ENCODE results near the gene SETDB1.
"Not testable (repeated sequence)": the region's sequence is repeated elsewhere in the genome, so short reads cannot be mapped to it uniquely, and the experiment has no call there.

The SETDB1 gene

GRCh38 chr1:150926097-150926741 lies at the start of gene SETDB1:
Gene SETDB1 (plus strand): TSS chr1:150926363. CDS start chr1:150927715, 1,352 bp downstream.
- peak; percentile 72 for DNase-seq (ENCODE audit: low read depth)

- DNase-seq (ENCODE audit: low read depth): not testable (repeated sequence)
Observed at GRCh38 chr1:150878931-150879330, 47.2 kb upstream of the SETDB1 start.

DNA sequence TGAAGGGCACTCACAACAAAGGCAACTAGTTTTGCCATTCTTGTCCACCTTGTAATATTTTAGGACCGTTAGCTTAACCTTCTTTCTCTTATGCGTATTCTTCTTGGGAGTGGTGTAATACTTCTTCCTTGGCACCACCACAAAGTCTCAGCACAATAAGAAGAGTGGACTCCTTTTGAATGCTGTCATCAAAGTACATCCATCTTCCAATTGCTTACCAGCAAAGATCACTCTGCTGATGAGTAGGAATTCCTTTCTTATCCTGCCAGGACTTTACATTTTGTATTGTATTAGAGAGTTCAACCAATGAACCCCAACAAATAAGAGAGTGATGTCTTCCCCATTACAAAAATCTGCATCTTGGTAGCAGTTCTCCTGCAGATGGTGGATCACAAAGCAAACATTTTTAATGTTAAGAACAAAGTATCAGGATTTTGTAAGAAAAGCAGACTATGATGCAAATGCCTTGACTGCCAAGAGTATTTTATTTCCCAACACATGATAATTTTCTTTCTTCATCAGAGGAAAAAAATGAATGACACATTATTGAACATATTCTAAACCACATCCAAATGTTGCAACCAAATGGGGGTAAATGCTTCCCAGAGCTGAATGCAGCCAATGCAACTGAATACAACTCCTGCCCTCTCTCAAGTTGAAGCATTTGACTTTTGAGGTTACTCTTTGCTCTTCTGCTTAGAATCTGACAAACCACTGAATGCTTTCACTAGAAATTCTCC lies 44.7 kb upstream of the SETDB1 start:
- DNase-seq (ENCODE audit: low read depth): peak; percentile 72

DNA sequence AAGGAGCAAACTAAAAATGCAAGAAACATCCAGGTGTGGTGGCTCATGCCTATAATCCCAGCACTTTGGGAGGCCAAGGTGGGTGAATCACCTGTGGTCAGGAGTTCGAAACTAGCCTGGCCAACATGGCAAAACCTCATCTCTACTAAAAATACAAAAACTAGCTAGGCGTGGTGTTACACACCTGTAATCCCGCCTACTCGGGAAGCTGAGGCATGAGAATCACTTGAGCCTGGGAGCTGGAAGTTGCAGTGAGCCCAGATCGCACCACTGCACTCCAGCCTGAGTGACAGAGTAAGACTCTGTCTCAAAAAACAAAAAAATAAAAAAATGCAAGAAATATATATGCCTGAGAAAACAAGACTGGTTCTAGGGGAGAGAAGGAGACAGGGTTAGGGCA lies 43.0 kb upstream of the SETDB1 start:
- DNase-seq (ENCODE audit: low read depth): not testable (repeated sequence)

DNA sequence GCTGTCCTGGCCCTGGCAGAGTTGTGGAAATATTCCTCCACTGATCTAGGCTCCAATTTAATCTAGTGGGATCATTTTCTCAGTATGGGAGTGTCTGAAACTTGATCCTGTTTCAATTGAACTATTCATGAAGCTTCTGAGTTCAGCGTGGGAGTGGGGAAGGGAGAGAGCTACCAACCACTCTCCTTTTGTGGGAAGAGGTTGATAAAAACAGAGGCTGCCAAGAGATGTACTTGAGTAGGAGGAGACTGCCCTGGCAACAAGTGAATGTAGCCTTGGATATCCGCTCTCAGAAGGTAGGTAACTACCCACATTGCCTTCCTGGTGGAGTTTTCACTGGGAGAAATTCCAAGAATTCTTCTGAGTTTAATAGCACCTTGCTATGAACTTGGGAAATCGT lies 39.1 kb upstream of the SETDB1 start, which contains the start of gene CTXND2:
CTXND2 (plus strand) TSS at position 119 of the 400 bp plus-strand sequence. CDS start 25,179 bp downstream, outside the sequence.
- DNase-seq (ENCODE audit: low read depth): no peak

DNA sequence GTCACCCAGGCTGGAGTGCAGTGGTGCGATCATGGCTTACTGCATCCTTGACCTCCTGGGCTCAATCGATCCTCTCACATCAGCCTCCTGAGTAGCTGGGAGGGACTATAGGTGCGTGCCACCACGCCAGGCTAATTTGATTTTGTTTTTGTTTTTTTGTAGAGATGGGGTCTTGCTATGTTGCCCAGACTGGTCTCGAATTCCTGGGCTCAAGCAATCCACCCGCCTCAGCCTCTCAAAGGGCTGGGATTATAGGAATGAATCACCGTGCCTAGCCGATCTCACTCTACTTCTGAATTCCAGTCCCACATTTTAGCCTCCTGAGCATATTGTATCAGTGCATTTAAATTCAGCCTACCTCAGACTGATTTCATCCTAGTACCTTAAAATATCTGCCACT lies 37.4 kb upstream of the SETDB1 start:
- DNase-seq (ENCODE audit: low read depth): no peak

GRCh38 chr1:150890033-150890416 lies 36.1 kb upstream of the SETDB1 start:
- DNase-seq (ENCODE audit: low read depth): no peak

GRCh38 chr1:150893336-150893913 lies 32.7 kb upstream of the SETDB1 start:
- DNase-seq (ENCODE audit: low read depth): no peak

DNA sequence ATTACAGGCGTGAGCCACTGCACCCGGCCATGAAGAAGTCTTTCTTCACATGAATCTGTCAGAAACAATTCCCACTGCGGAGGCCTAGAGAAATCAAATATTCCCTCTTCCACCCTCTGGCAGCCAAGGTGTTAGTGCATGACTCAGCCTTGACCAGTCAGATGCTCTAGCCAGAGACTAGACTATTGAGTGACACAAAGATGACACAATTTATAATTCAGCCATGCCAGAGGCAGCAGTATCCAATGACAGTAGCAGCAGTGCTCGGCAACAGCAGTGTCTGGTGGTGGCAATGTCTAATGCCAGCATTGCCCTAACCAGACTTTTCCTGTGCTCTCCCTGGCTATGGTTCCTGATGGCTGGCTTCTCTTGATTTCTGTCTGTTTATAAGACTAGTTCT lies 30.5 kb upstream of the SETDB1 start:
- DNase-seq (ENCODE audit: low read depth): no peak

- DNase-seq (ENCODE audit: low read depth): not testable (repeated sequence)
Observed at GRCh38 chr1:150899795-150900194, 26.4 kb upstream of the SETDB1 start.

GRCh38 chr1:150902346-150902745 lies 23.8 kb upstream of the SETDB1 start:
- DNase-seq (ENCODE audit: low read depth): no peak

- no peak for DNase-seq (ENCODE audit: low read depth)
Observed at GRCh38 chr1:150902751-150903150, 23.4 kb upstream of the SETDB1 start.

GRCh38 chr1:150905301-150905700 lies 20.9 kb upstream of the SETDB1 start:
- DNase-seq (ENCODE audit: low read depth): no peak

GRCh38 chr1:150906329-150906728 lies 19.8 kb upstream of the SETDB1 start:
- DNase-seq (ENCODE audit: low read depth): no peak

- no peak for DNase-seq (ENCODE audit: low read depth)
Observed at GRCh38 chr1:150906813-150907212, 19.4 kb upstream of the SETDB1 start.

GRCh38 chr1:150909585-150910180 lies 16.5 kb upstream of the SETDB1 start:
- DNase-seq (ENCODE audit: low read depth): no peak

DNA sequence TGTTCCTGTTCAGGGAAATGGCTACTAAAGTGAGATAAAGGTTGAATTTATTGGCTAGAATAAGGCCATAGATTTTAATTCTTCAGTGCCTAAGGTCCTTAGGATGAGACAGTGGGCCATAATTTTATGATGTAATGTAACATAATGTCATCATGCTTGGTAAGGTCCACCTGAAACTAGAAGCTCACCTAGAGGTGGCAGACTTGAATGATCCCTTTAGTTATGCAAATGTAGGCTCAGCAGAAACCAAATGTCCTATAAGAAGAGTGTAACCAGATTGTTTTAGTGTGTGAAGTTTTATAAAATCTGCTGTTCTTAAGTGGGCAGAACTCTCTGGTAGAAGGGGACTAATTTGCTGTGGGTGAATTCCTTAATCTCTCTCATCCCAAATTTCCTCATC lies 13.5 kb upstream of the SETDB1 start:
- DNase-seq (ENCODE audit: low read depth): no peak

DNA sequence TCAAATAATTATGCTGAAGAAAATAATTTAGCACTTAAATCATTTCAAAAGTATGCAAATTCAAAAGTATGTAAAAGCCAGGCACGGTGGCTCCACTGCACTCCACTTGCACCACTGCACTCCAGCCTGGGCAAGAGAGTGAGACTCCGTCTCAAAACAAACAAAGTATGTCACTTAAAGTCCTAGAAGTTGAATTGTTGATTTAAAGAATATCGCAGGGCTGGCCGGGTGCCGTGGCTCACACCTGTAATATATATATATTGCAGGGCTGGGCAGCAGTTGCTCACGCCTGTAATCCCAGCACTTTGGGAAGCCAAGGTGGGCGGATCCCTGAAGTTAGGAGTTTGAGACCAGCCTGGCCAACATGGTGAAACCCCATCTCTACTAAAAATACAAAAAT lies 8.8 kb upstream of the SETDB1 start:
- no peak for DNase-seq (ENCODE audit: low read depth)

GRCh38 chr1:150922519-150922975 lies 3.6 kb upstream of the SETDB1 start:
- DNase-seq (ENCODE audit: low read depth): peak; percentile 85

DNA sequence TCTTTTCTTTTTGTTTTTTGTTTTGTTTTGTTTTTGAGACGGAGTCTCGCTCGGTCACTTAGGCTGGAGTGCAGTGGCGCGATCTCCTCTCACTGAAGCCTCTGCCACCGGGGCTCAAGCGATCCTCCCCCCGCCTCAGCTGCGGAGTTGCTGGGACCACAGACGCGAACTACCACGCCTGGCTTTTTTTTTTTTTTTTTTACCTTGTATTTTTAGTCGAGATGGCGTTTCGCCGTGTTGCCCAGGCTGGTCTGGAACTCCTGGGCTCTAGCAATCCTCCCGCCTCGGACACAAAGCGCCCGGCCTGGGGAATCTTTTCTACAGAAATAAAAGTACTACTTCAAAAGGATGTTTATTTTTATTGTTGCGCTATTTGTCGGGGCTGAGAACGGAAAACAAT lies 1.1 kb upstream of the SETDB1 start:
- no peak for DNase-seq (ENCODE audit: low read depth)

- no peak for DNase-seq (ENCODE audit: low read depth)
Observed at GRCh38 chr1:150927624-150928023, 1.5 kb downstream of the SETDB1 start.

DNA sequence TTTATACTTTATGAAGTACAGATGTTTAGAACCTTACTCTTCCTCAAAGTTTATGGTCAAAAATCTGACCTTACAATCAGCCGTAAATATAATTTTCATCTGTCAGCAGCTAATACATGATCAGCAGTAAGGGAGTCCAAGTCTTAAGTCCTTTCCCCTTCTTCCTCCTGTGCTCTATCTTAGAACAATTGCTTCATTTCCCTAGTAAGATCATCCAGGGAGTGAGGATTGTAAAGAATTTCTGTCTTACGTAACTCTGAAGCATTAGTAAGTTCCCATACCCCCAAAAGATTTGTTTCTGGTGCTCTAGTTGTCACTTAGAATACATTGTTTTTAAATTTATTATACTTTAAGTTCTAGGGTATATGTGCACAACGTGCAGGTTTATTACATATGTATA lies 2.1 kb downstream of the SETDB1 start:
- no peak for DNase-seq (ENCODE audit: low read depth)

DNA sequence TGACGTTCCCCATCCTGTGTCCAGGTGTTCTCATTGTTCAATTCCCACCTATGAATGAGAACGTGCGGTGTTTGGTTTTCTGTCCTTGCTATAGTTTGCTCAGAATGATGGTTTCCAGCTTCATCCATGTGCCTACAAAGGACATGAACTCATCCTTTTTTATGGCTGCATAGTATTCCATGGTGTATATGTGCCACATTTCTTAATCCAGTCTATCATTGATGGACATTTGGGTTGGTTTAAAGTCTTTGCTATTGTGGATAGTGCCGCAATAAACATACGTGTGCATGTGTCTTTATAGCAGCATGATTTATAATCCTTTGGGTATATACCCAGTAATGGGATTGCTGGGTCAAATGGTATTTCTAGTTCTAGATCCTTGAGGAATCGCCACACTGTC lies 2.6 kb downstream of the SETDB1 start:
- DNase-seq (ENCODE audit: low read depth): not testable (repeated sequence)

Measured in non-pigmented ciliary epithelial cell (primary cell).